ENCODE data around the gene SMCO1.

The SMCO1 gene

DNA sequence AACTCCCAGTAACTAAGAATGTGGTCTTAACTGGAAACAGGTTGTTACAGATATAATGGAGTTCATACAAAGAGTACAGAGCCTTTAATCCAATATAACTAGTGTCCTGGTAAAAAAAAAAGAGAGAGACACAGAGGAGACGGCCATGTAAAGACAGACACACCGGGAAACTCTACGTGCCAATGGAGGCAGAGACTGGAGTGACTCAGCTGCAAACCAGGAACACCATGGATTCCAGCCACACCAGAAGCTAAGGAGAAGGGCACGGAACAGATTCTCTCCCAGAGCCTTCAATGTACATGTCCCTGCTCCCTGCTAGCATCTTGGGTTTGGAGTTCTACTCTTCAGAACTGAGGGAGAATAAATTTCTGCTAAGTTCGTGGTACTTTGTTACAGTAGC, 16.1 kb downstream of the SMCO1 start:
- DNase-seq (ENCODE audit: low read depth): no peak
- H3K4me3 ChIP-seq (ENCODE audit: low read length): no peak overlapping the region
- TF ChIP-seq, protein P1, sequence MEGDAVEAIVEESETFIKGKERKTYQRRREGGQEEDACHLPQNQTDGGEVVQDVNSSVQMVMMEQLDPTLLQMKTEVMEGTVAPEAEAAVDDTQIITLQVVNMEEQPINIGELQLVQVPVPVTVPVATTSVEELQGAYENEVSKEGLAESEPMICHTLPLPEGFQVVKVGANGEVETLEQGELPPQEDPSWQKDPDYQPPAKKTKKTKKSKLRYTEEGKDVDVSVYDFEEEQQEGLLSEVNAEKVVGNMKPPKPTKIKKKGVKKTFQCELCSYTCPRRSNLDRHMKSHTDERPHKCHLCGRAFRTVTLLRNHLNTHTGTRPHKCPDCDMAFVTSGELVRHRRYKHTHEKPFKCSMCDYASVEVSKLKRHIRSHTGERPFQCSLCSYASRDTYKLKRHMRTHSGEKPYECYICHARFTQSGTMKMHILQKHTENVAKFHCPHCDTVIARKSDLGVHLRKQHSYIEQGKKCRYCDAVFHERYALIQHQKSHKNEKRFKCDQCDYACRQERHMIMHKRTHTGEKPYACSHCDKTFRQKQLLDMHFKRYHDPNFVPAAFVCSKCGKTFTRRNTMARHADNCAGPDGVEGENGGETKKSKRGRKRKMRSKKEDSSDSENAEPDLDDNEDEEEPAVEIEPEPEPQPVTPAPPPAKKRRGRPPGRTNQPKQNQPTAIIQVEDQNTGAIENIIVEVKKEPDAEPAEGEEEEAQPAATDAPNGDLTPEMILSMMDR (conservative IDR thresholded peaks at IDR 0.05; ENCODE audit: low read depth, low read length): no peak

DNA sequence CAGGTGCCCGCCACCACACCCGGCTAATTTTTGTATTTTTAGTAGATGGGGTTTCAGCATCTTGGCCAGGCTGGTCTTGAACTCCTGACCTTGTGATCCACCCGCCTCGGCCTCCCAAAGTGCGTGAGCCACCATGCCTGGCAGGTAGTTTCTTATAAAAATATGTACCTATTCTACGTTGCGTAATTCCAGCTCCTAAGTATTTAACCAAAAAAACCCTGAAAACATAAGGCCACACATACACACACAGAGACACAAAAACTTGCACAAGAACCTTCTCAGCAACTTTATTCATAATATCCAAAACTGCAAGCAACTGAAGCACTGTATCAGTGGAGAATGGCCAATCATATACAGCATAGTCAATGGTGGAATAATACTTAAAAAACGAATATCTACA, 16.8 kb downstream of the SMCO1 start:
- TF ChIP-seq, protein P1 (conservative IDR thresholded peaks at IDR 0.05; ENCODE audit: low read depth, low read length): no peak
- DNase-seq (ENCODE audit: low read depth): no peak

DNA sequence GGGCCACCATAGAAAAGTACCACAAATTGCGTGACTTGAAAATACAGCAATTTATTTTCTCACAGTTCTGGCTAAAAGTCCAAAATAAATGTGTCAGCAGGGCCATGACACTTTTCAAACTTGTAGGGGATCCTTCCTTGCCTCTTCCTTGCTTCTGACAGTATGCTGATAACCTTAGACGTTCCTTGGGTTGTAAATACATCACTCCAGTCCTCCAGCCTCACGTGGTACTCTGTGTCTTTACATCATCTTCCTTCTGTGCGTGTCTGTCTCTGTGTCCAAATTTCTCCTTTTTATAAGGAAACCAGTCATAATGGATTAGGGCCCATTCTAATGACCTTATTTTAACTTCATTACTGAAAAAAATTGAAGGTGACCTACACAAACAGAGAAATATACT, 19.0 kb downstream of the SMCO1 start:
- no peak overlapping the region for H3K4me3 ChIP-seq (ENCODE audit: low read length)
- DNase-seq (ENCODE audit: low read depth): no peak
- TF ChIP-seq, protein P1 (conservative IDR thresholded peaks at IDR 0.05; ENCODE audit: low read depth, low read length): no peak

More for the DNA sequence above, 16.8 kb downstream of the SMCO1 start:
- no peak overlapping the region for H3K4me3 ChIP-seq (ENCODE audit: low read length)

DNA sequence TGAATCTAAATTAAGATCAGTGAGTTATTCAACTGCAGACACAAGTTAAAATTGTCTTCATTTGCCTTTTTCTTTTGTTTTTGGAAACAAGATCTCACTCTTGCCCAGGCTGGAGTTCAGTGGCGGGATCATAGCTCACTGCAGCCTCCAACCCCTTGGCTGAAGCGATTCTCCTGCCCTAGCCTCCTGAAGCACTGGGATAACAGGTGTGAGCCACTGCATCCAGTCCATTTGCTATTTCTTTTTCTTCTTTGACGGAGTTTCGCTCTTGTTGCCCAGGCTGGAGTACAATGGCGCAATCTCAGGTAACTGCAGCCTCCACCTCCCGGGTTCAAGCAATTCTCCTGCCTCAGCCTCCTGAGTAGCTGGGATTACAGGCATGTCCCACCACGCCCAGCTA, 21.9 kb downstream of the SMCO1 start:
- TF ChIP-seq, protein P1 (conservative IDR thresholded peaks at IDR 0.05; ENCODE audit: low read depth, low read length): no peak
- no peak overlapping the region for H3K4me3 ChIP-seq (ENCODE audit: low read length)
- no peak for DNase-seq (ENCODE audit: low read depth)

DNA sequence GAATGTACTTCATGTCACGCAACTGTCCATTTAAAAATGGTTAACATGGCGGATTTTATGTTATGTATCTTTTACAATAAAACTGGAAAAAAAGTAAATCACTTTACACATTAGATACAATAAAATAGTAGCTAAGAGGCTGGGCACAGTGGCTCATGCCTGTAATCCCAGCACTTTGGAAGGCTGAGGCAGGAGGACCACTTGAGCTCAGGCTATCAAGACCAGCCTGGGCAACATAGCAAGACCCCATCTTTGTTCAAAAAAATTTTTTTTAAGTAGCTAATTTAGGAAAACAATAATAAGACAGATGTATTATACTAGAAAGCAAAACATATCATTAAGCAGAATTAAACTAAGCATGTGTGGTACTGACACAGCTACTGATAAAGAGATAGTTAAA, 23.1 kb downstream of the SMCO1 start:
- TF ChIP-seq, protein P1 (conservative IDR thresholded peaks at IDR 0.05; ENCODE audit: low read depth, low read length): no peak
- no peak overlapping the region for H3K4me3 ChIP-seq (ENCODE audit: low read length)
- no peak for DNase-seq (ENCODE audit: low read depth)

DNA sequence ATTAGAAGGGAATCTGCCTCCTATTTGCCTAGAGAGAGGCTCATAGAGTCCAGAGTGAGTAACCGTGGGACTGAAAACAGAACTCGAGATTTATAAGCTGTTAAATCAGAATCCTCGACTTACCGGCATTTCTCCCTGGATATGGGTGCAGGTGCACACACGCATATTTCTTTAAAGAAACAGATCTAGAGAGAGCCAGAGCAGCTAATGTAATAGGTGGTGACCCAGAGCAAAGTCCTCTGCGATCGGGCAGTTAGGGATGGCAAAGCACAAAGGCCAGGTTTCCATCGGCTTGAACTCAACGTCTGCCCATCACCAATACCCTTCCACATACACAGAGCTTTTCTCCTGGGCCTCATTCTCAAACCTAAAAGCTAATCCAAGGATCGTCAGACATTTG, 25.4 kb downstream of the SMCO1 start:
- H3K4me3 ChIP-seq (ENCODE audit: low read length): no peak overlapping the region
- TF ChIP-seq, protein P1 (conservative IDR thresholded peaks at IDR 0.05; ENCODE audit: low read depth, low read length): no peak
- DNase-seq (ENCODE audit: low read depth): no peak

DNA sequence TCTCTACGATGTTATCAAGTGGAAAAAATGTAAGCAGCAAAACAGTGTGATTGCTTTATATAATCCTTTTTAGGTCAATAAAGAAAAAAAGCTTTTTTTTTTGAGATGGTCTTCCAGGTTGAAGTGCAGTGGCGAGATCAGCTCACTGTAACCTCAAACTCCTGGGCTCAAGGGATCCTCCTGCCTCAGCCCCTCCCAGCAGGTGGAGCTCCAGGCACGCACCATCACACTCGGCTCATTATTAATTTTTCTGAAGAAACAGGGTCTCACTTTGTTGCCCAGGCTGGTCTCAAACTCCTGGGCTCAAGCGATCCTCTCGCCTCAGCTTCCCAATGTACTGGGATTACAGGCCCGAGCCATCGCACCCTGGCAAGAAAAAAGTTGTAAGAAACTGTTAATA, 28.9 kb downstream of the SMCO1 start:
- TF ChIP-seq, protein P1 (conservative IDR thresholded peaks at IDR 0.05; ENCODE audit: low read depth, low read length): peak; percentile 57
- DNase-seq (ENCODE audit: low read depth): no peak
- no peak overlapping the region for H3K4me3 ChIP-seq (ENCODE audit: low read length)
